Gastrocnemius medialis (tissue), 4 donors: ENCODE results near the gene SHROOM4.

Source experiments
- CTCF ChIP-seq, 5 experiments: fragments of 450-650 bp in 3 of 5; fragments of 200-600 bp in 2 of 5; sonication (generic) in 2 of 5; IDR thresholded peaks in 4 of 5; conservative IDR thresholded peaks in 1 of 5; 1 replicate in 4 of 5; 2 replicates in 1 of 5; pipeline ENCODE4 v1.5.1; 2016 to 2019; ENCODE audit warnings: antibody characterized with exemption in 5 of 5, mild to moderate bottlenecking in 3 of 5, moderate library complexity in 3 of 5
- POLR2A ChIP-seq, 2 donors: fragments of 450-650 bp; IDR thresholded peaks; one replicate each; pipeline ENCODE4 v1.6.1; 2017; ENCODE audit warnings: antibody characterized with exemption in 2 of 2, mild to moderate bottlenecking in 2 of 2, moderate library complexity in 2 of 2

GRCh38 chrX:50815120-50815519, 1.1 kb upstream of the SHROOM4 start:
- TF ChIP-seq CTCF (IDR thresholded peaks at IDR 0.05 in 4 of 5, conservative IDR thresholded peaks at IDR 0.05 in 1 of 5) (no peak), POLR2A (IDR thresholded peaks at IDR 0.05) (no peak)
